ENCODE results near the gene PDE3A.
"Not testable (repeated sequence)": the region's sequence is repeated elsewhere in the genome, so short reads cannot be mapped to it uniquely, and the experiment has no call there.

PDE3A gene

DNA sequence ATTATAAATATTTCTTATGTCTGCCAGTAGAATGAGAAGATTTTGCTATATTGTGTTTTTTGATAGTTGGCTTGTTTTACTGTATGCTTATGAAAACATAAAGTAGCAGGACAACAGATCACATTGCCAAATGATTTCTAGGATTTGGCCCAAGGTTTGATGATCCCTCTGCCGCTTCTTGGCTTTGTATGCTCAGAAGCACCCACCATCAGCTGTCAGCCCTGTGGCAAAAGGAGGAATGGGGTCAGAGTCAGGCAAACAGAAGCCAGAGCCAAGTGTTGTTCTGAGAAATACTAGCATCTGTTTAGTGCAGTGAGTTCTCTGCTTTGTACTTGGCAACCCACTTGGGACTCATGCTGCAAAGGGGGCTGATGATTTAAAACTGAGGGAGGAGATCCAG, 152.2 kb downstream of the PDE3A start:
- Mint-ChIP-seq H3K4me3 (no peak overlapping the region), H3K27me3 (peaks cover 1% of the 10 kb centered on the region), H3K27ac (no peak overlapping the region), H3K4me1 (no peaks in the 10 kb centered on the region), H3K36me3 (no peaks in the 10 kb centered on the region), H3K9me3 (peaks cover 4% of the 10 kb centered on the region)
- ATAC-seq (ENCODE audit: low read depth) (no peak), DNase-seq (ENCODE audit: low spot score in 2 of 2) (no peak)

DNA sequence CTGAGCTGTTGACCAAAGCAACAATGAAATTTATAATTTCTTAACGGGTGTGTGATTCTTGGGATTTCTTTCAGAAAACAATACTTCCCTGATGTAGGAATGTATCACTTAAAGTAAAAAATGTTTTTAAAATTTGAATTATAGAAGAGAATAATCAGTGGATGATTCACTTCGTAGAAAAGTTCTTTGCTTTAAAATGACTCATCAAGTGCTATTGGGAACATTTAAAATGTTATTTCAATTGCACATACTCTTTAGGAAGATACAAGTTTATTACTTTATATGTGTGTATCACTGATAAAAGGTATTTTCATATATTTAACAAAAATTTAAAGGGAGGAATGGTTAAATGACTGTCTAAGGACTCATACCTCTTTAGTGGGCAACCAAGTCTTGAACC, 155.3 kb downstream of the PDE3A start:
- Mint-ChIP-seq H3K27me3 (peaks cover 1% of the 10 kb centered on the region), H3K4me1 (no peaks in the 10 kb centered on the region), H3K4me3 (no peak overlapping the region), H3K9me3 (peaks cover 5% of the 10 kb centered on the region), H3K27ac (no peak overlapping the region), H3K36me3 (no peaks in the 10 kb centered on the region)
- DNase-seq (ENCODE audit: low spot score in 2 of 2) (no peak), ATAC-seq (ENCODE audit: low read depth) (no peak)

DNA sequence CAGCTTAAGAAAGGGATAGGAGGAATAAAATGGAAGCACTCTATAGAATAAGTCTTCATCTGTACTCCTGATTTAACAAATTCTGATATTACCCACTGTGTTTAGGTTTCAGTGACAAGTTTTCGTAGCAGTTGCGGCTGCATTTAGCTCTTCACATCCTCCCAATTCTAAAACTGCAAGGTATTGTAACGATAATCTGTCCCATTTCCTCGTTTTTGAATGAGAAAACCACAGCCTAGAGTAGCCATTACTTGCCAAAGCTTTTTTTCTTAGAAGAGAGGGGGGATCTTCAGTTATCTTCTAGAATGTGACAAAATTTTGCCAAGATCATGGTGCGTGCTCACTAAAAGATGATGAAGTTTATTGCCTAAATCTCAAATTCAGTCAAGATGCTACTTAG, 155.8 kb downstream of the PDE3A start:
- ATAC-seq (ENCODE audit: low read depth) (no peak), DNase-seq (ENCODE audit: low spot score in 2 of 2) (no peak)
- peaks cover 1% of the 10 kb centered on the region for H3K27me3 Mint-ChIP-seq
- H3K4me1 Mint-ChIP-seq = no peaks in the 10 kb centered on the region
- no peaks in the 10 kb centered on the region for H3K36me3 Mint-ChIP-seq
- no peak overlapping the region for H3K4me3 Mint-ChIP-seq
- no peak overlapping the region for H3K27ac Mint-ChIP-seq
- peaks cover 5% of the 10 kb centered on the region for H3K9me3 Mint-ChIP-seq

DNA sequence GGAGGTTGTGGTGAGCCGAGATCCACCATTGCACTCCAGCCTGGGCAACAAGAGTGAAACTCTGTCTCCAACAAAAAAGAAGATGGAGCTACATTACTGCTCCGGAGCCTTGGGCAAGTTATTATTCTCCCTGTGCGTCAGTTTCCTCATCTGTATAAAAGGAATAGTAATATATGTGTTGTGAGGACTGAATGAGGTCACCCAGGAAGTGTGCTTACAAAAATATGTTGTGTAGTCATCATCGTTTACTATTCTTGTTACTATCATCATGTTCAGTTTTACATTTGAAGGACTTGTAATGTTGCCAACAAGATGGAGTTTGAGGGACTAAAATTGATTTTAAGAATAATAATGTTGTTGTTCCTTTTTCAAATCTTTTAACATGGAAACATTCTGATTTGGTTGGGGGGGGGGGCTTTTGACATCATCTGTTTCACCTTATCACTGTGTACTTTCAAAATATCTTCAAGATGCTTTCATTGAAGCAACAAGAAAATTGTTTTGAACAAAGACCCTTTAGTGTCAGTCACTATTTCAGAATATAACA, 156.8 kb downstream of the PDE3A start:
- Mint-ChIP-seq H3K27me3 (no peaks in the 10 kb centered on the region), H3K4me1 (no peaks in the 10 kb centered on the region), H3K4me3 (no peak overlapping the region), H3K36me3 (no peaks in the 10 kb centered on the region), H3K27ac (no peak overlapping the region), H3K9me3 (peaks cover 3% of the 10 kb centered on the region)
- ATAC-seq (ENCODE audit: low read depth) (no peak), DNase-seq (ENCODE audit: low spot score in 2 of 2) (no peak)

DNA sequence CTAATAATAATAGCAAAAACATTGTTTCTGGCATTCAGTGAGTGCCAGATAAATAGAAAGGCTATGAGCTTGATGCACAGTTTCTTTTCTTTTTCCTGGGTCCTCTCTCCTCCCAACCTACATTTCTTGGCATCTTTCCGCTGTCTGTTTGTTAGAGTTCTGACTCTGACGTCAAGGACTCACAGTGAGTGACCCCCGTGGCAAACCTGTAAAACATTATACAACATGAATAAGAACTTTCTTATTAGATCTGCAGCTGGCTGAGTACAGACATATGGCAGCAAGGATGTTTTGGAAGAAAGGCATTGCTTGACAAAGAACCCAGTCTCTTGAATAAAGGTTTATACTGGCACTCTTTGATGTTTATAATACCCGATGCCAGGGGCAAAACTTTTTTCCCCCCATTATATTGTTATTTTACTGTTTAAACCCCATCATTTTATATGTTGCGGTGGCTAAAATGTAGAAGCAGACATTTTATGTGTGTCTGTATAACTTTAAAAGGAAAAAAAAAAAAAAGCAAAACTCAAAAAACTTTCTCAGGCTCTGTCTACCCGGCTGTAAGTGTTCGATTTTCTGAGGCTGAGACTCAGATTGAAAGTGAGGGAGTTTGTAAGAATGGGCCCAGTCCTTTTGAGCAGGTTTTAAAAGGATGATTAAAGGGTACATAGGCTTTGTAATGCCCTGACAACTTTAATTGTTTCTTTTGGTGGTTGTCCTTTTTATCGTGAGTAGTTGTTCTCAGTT, 159.3 kb downstream of the PDE3A start:
- H3K27ac Mint-ChIP-seq = no peak overlapping the region

DNA sequence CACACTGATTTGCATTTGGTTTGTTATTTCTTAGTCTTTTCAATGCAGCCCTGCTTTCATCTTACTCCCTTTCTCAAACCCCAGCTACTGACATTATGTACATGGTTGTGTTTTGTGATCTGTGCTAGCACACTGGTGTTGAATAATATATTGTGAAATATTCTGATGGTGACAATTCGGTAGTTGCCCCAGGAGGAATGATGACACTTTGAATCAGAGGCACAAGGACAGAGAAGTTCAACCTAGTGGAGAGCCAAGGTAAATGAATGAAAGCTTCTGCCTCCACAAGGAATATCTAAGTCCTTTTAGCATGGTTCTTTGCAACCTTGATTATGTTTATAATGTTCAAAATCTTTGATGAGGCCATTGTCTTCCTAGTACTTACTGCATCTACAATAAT, 159.9 kb downstream of the PDE3A start:
- Mint-ChIP-seq H3K9me3 (peaks cover 2% of the 10 kb centered on the region), H3K27ac (no peak overlapping the region), H3K36me3 (no peaks in the 10 kb centered on the region), H3K4me3 (no peak overlapping the region), H3K27me3 (no peaks in the 10 kb centered on the region), H3K4me1 (no peaks in the 10 kb centered on the region)
- DNase-seq (ENCODE audit: low spot score in 2 of 2) = no peak
- ATAC-seq (ENCODE audit: low read depth) = no peak

More for the DNA sequence above, 159.3 kb downstream of the PDE3A start:
- ATAC-seq (ENCODE audit: low read depth) = no peak
- Mint-ChIP-seq H3K36me3 (no peaks in the 10 kb centered on the region), H3K4me1 (no peaks in the 10 kb centered on the region), H3K27me3 (no peaks in the 10 kb centered on the region), H3K9me3 (peaks cover 1% of the 10 kb centered on the region), H3K4me3 (no peak overlapping the region)
- DNase-seq (ENCODE audit: low spot score in 2 of 2) = no peak

DNA sequence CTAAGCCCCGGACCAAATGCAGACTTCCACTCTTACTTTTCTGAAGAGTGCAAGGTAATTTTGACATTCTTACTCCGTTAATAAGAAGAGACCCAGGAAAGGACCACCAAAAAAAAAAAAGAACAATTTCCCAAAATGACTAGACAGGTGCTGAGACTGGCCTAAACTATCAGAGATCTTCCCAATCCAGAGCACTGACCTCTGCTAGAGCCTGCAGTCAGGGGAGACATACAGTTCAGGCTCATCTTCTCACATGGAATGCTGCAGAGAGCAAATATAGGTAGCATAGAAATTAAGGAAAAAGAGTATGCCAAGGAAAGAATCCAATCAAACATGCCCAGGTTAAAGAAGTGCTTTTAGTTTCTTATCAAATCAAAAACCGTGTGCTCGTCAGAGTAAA, 177.9 kb downstream of the PDE3A start:
- Mint-ChIP-seq H3K27ac (no peak overlapping the region), H3K36me3 (no peaks in the 10 kb centered on the region), H3K4me3 (no peak overlapping the region), H3K9me3 (no peaks in the 10 kb centered on the region), H3K4me1 (no peaks in the 10 kb centered on the region), H3K27me3 (no peaks in the 10 kb centered on the region)
- ATAC-seq (ENCODE audit: low read depth) (no peak), DNase-seq (ENCODE audit: low spot score in 2 of 2) (no peak)

DNA sequence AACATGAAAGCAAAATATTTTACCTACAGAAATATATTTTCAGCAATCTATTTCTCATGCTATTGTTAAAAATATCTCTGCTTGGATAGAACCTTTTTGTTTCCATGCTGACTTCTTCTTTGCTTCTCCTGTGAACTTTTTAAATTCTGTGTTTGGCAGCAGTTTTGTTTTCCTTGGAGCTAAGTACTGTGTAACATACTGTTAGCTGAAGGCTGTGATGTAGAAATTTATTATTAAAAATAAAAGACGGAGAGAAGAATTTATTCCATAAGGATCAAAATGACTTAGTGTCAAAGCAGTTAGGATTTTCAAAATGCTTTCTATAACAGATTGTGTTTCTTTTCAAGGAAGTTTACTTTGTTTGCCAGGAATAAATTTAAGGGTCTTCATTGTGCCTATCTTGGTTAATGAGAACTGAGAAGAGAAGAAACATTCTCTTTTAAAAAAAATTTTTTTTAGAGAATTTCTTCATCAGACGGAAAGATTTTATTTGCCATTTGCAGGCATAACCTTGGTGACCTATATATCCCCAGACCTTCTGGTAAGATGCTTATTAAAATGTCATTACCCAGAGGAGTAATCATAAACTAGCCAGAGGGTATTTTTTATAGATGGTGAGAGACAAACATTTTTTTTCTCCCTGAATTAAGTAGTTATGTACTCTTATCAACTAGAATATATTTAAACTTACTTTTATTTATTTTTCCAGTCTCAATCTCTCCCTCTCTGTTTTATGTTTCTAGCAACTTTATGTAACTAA, 179.7 kb downstream of the PDE3A start:
- no peaks in the 10 kb centered on the region for H3K27me3 Mint-ChIP-seq
- H3K4me3 Mint-ChIP-seq = no peak overlapping the region
- H3K27ac Mint-ChIP-seq = no peak overlapping the region
- H3K4me1 Mint-ChIP-seq = no peaks in the 10 kb centered on the region
- no peaks in the 10 kb centered on the region for H3K36me3 Mint-ChIP-seq
- no peak for DNase-seq (ENCODE audit: low spot score in 2 of 2)
- ATAC-seq (ENCODE audit: low read depth) = no peak
- H3K9me3 Mint-ChIP-seq = peaks cover 2% of the 10 kb centered on the region

DNA sequence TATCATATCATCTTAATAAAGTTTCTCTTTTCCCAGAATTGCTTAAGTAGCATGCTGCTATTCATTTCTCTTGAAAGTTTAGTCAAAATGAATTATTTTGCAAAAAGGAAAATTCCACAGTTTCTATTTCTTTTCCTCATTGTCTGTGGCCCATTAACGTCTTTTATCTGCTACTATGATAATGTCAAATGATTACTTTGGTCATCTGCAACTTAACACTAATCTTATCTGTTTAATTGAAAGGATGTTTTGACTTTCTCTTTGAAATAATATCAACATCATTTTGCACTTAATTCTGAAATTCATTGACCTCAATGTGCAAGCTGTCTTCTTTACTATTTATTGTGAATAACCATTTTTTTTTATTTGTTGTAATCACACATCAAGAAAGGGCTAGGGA, 180.3 kb downstream of the PDE3A start:
- no peak overlapping the region for H3K27ac Mint-ChIP-seq
- H3K9me3 Mint-ChIP-seq = peaks cover 2% of the 10 kb centered on the region
- H3K4me1 Mint-ChIP-seq = no peaks in the 10 kb centered on the region
- H3K4me3 Mint-ChIP-seq = no peak overlapping the region
- no peaks in the 10 kb centered on the region for H3K36me3 Mint-ChIP-seq
- DNase-seq (ENCODE audit: low spot score in 2 of 2) (no peak), ATAC-seq (ENCODE audit: low read depth) (no peak)
- no peaks in the 10 kb centered on the region for H3K27me3 Mint-ChIP-seq

DNA sequence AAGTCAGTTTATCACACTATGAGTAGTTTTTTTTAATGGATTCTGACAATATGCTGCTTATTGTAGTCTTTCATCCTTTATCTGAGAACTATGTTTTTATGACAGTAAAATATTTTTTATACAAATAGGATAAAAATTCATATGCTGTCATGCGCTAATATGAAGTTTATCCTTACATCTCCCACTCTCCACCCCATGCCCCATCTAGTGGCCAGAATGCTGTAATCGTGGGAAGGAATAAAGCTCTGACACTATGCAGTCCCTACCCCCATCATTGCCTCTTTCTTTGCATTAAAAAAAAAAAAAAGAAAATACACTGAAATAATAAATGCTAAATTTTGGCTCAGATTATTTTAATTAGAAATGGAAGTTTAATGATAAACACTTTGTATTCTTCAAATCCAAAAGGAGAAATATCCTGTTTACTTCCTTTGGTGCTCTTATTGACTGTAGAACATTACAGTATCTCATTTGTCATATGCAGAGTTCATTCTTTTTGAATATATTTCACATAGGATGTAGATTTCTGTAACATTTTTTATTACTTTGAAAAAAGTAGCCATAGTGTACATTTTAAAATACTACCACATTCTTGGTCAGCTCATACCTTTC, 180.9 kb downstream of the PDE3A start:
- no peak for DNase-seq (ENCODE audit: low spot score in 2 of 2)
- Mint-ChIP-seq H3K4me1 (no peaks in the 10 kb centered on the region), H3K9me3 (peaks cover 2% of the 10 kb centered on the region), H3K4me3 (no peak overlapping the region), H3K27me3 (no peaks in the 10 kb centered on the region), H3K36me3 (no peaks in the 10 kb centered on the region), H3K27ac (no peak overlapping the region)
- no peak for ATAC-seq (ENCODE audit: low read depth)

DNA sequence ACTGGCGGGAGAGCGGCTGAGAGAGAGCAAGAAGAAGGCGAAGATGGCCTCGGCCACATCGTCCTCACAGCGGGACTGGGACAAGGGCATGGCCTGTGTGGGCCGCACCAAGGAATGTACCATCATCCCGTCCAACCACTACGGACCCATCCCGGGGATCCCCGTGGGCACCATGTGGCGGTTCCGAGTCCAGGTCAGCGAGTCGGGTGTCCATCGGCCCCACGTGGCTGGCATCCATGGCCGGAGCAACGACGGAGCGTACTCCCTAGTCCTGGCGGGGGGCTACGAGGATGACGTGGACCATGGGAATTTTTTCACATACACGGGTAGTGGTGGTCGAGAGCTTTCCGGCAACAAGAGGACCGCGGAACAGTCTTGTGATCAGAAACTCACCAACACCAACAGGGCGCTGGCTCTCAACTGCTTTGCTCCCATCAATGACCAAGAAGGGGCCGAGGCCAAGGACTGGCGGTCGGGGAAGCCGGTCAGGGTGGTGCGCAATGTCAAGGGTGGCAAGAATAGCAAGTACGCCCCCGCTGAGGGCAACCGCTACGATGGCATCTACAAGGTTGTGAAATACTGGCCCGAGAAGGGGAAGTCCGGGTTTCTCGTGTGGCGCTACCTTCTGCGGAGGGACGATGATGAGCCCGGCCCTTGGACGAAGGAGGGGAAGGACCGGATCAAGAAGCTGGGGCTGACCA, 183.6 kb downstream of the PDE3A start:
- not testable (repeated sequence) for H3K9me3 Mint-ChIP-seq; ATAC-seq (ENCODE audit: low read depth); H3K4me3 Mint-ChIP-seq; H3K4me1 Mint-ChIP-seq; H3K27me3 Mint-ChIP-seq; H3K27ac Mint-ChIP-seq; DNase-seq (ENCODE audit: low spot score in 2 of 2); H3K36me3 Mint-ChIP-seq

DNA sequence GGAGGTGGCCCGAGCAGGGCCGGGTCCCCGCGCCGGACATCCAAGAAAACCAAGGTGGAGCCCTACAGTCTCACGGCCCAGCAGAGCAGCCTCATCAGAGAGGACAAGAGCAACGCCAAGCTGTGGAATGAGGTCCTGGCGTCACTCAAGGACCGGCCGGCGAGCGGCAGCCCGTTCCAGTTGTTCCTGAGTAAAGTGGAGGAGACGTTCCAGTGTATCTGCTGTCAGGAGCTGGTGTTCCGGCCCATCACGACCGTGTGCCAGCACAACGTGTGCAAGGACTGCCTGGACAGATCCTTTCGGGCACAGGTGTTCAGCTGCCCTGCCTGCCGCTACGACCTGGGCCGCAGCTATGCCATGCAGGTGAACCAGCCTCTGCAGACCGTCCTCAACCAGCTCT, 184.2 kb downstream of the PDE3A start:
- ATAC-seq (ENCODE audit: low read depth); H3K4me3 Mint-ChIP-seq; H3K4me1 Mint-ChIP-seq; DNase-seq (ENCODE audit: low spot score in 2 of 2); H3K27ac Mint-ChIP-seq; H3K9me3 Mint-ChIP-seq; H3K36me3 Mint-ChIP-seq; H3K27me3 Mint-ChIP-seq: not testable (repeated sequence)

DNA sequence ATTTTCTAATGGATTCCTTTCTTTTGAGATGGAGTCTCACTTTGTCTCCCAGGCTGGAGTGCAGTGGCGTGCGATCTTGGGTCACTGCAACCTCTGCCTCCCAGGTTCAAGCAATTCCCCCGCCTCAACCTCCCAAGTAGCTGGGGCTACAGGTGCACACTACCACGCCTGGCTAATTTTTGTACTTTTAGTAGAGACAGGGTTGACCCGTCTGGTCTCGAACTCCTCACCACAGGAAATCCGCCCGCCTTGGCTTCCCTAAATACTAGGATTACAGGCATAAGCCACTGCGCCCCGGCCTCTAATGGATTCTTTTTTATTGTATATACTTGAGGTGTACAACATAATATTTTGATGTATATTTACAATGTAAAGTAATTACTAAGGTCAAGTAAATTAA, 186.7 kb downstream of the PDE3A start:
- Mint-ChIP-seq H3K36me3 (no peaks in the 10 kb centered on the region), H3K27me3 (no peaks in the 10 kb centered on the region), H3K27ac (no peak overlapping the region), H3K4me1 (no peaks in the 10 kb centered on the region), H3K9me3 (peaks cover 2% of the 10 kb centered on the region), H3K4me3 (no peak overlapping the region)
- ATAC-seq (ENCODE audit: low read depth) (no peak), DNase-seq (ENCODE audit: low spot score in 2 of 2) (no peak)

DNA sequence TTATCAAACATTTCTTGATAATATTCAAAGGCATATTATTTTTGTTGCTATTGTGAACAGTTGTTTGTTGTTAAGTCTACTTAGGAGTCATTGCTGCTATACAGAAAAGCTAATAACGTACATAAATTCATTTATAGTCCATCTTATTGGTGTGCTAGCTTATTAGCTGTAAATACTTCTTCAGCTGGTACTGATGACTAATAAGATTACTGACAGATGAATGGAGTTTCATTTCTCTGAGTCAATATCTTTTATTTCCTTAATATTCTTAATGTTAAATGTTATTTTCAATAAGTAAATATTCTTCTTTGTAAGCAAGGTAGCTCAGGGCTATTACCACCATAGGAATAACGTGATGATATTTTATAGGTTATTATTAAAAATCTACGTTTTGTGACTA, 187.4 kb downstream of the PDE3A start:
- H3K36me3 Mint-ChIP-seq = no peaks in the 10 kb centered on the region
- no peak overlapping the region for H3K27ac Mint-ChIP-seq
- no peak overlapping the region for H3K4me3 Mint-ChIP-seq
- H3K4me1 Mint-ChIP-seq = no peaks in the 10 kb centered on the region
- H3K9me3 Mint-ChIP-seq = peaks cover 2% of the 10 kb centered on the region
- no peak for ATAC-seq (ENCODE audit: low read depth)
- no peak for DNase-seq (ENCODE audit: low spot score in 2 of 2)
- no peaks in the 10 kb centered on the region for H3K27me3 Mint-ChIP-seq
